ENCODE results near the gene FSTL4. TPM values are rescaled to one million over a fixed set of nuclear protein-coding genes. Genes with fewer than 3 reads are reported as not detected.
"Not testable (repeated sequence)": the region's sequence is repeated elsewhere in the genome, so short reads cannot be mapped to it uniquely, and the experiment has no call there.

The FSTL4 gene
- polyA plus RNA-seq, 3 donors from 2014 or later = not detected

DNA sequence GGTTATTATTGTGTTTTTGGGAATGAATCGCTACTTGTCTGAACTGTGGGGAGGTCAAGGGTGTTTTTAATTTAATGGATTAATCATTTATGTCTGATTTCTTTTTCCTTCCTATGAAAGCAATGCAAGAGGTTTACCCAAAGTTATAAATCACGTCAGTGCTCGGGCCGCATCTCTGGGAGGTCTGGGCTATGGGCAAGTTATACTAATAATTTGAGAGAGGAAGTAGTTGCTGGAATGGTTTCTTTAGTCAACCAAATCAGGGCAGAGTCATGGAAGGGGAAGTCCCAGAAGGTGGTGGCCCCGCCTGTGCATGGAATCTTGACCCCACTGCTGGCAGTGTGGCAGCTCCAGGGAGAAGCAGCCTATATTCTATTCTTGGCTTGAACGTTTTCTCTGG, 380.3 kb downstream of the FSTL4 start:
- H3K27ac Mint-ChIP-seq = no peak overlapping the region
- no peaks in the 10 kb centered on the region for H3K4me1 Mint-ChIP-seq
- no peaks in the 10 kb centered on the region for H3K36me3 Mint-ChIP-seq
- peaks cover 2 to 6% (median 3%) of the 10 kb centered on the region in 3 donors for H3K27me3 Mint-ChIP-seq (ENCODE audit: low read depth in 3 of 3)
- DNase-seq = no peak
- H3K9me3 Mint-ChIP-seq = no peaks in the 10 kb centered on the region
- H3K4me3 Mint-ChIP-seq = no peak overlapping the region

DNA sequence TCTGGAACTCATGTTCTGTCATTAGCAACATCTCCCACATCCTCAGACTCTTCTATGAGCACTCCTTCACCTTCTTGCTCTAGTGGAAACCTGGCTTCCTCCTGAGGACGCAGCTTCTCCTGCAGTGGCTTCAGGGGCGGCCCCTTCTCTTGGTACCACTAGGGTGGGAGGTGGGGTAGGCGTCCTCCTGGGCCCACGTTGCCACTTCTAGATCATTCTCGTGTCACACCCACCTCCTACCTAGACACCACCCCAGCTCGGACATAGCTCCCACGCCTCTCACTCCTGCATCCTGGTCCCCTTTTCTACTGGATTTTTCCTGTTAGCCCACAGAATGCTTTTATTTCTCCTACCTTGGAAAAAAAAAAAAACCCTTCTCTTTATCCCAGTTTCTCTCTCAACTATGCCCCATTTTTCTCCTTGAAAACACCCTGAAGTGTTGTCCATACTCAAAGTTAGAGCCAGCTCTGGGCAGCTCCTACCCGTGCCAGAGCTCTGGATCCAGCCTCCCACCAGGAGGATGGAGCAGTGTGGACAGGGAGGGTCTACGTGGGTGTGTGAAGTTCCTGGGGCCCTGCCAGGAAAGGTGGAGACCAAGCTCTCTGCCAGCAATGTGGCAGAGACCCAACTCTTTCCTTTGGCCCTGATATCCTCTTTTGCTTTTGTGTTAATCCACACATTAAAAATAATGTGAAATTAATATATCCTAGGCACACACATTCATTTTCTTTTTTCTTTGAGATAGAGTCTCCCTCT, 381.3 kb downstream of the FSTL4 start:
- Mint-ChIP-seq H3K9me3 (no peaks in the 10 kb centered on the region), H3K27ac (no peak overlapping the region), H3K4me3 (no peak overlapping the region), H3K36me3 (no peaks in the 10 kb centered on the region), H3K4me1 (no peaks in the 10 kb centered on the region), H3K27me3 (ENCODE audit: low read depth in 3 of 3) (peaks cover 0 to 4% (median 0%) of the 10 kb centered on the region in 3 donors)
- no peak for DNase-seq

DNA sequence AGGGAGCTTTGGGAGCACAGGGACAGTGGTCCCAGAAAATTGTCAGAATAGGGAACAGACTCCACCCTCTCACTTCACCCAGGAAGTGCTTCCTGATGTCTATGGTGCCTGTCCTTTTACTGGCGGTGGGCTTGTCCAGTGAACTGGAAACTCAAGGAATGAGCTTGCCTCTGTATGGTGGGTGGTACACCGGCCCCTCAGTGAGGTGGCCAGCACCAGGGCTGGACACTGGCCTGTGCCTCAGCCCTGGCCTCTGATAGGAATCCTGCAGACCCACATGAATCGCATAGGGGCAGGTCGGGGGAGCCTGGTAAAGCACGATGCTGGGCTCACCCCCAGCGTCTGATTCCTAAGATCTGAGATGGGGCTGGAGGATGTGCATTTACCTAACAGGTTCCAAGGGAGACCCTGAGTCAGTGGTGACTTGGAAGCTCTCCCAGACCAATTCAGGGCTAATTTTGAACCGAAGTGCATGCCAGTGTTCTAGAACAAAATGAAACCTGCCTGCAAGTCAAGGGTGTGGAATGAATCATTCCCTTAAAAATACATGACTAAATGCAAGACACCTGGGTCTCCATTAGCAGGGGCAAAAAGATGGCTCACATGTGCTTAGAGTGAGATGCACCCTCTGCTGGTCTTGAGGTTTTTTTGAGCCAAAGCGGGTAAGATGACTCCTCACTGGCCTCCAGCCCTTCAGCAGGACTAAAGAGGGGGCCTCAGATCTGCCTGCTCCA, 382.2 kb downstream of the FSTL4 start:
- Mint-ChIP-seq H3K27me3 (ENCODE audit: low read depth in 3 of 3) (peaks cover 0 to 4% (median 0%) of the 10 kb centered on the region in 3 donors), H3K9me3 (no peaks in the 10 kb centered on the region), H3K27ac (no peak overlapping the region), H3K36me3 (no peaks in the 10 kb centered on the region), H3K4me1 (no peaks in the 10 kb centered on the region), H3K4me3 (no peak overlapping the region)
- DNase-seq = no peak

DNA sequence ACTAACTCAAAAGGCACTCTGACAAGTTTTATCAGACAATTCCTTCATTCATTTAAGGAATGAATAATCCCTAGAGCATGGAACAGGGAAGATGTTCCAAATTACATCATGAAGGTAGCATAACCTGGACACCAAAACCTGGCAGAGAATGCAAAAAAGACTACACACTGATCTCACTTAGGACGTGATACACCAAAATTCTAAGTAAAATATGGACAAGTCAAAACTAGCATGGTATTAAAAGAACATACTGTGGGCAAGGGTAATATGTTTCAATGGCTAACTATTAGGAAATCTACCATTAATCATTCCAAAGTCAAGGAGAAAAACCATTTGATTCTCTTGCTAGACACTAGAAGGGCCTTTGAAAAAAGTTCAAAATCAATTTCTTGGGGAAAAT, 384.0 kb downstream of the FSTL4 start:
- Mint-ChIP-seq H3K27ac (no peak overlapping the region), H3K4me1 (no peaks in the 10 kb centered on the region), H3K36me3 (no peaks in the 10 kb centered on the region), H3K4me3 (no peak overlapping the region), H3K9me3 (no peaks in the 10 kb centered on the region), H3K27me3 (ENCODE audit: low read depth in 3 of 3) (peaks cover 0 to 4% (median 0%) of the 10 kb centered on the region in 3 donors)
- DNase-seq = no peak

DNA sequence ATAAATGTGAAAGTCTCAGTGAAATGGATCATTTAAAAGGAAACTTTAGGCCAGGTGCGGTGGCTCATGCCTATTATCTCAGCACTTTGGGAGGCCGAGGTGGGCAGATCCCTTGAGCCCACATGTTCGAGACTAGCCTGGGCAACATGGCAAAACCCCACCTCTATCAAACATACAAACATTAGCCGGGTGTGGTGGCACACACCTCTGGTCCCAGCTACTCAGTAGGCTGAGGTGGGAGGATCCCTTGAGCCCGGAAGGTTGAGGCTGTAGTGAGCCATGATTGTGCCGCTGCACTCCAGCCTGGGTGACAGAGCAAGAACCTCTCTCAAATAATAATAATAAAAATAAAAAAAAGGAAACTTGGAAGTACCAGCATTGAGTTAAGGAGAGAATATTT, 384.4 kb downstream of the FSTL4 start:
- no peaks in the 10 kb centered on the region for H3K4me1 Mint-ChIP-seq
- H3K36me3 Mint-ChIP-seq = no peaks in the 10 kb centered on the region
- H3K9me3 Mint-ChIP-seq = no peaks in the 10 kb centered on the region
- no peak for DNase-seq
- H3K27ac Mint-ChIP-seq = no peak overlapping the region
- H3K27me3 Mint-ChIP-seq (ENCODE audit: low read depth in 3 of 3) = peaks cover 0 to 4% (median 0%) of the 10 kb centered on the region in 3 donors
- no peak overlapping the region for H3K4me3 Mint-ChIP-seq

DNA sequence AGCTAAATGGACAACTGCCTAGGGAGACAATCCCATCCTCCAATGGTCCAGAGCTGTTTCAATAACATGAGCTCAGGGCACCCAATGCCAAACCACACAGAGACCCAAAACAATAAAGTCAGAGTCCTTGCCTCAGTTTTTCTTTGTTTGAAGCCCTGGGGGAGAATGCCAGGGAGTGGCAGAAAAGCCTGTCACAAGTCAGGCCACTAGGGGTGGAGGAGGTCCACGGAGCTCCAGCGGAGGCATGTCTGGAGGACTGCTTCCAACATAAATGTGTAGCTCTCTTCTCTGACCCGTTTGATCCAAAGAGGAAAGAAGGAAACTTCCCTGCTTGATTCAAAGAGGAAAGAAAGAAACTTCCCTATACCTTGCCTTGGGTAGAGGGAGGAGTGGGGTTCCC, 385.3 kb downstream of the FSTL4 start:
- Mint-ChIP-seq H3K4me3 (no peak overlapping the region), H3K9me3 (no peaks in the 10 kb centered on the region), H3K4me1 (no peaks in the 10 kb centered on the region), H3K27me3 (ENCODE audit: low read depth in 3 of 3) (peaks cover 0 to 3% (median 0%) of the 10 kb centered on the region in 3 donors), H3K36me3 (no peaks in the 10 kb centered on the region), H3K27ac (no peak overlapping the region)
- no peak for DNase-seq

DNA sequence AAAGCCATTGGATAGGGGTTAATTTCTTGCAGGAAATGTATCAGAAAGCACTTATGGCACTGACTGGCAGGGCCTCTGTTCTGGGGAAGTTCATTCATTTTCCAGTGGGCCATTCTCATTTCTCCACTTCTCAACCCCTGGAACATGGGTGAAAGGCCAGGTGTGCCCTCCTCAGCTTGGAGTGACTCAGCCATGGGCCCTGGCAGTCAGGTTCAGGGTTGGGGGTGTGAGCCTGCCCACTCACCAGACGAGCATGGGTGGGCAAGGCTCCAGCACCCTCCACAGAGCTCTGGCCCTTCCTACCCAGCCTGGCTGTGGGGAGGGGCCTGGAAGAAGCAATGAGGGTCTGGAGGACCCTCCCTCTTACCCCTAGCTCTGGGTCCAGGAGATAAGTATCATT, 386.2 kb downstream of the FSTL4 start:
- no peaks in the 10 kb centered on the region for H3K4me1 Mint-ChIP-seq
- H3K36me3 Mint-ChIP-seq = no peaks in the 10 kb centered on the region
- no peaks in the 10 kb centered on the region for H3K9me3 Mint-ChIP-seq
- H3K27ac Mint-ChIP-seq = no peak overlapping the region
- no peaks in the 10 kb centered on the region for H3K27me3 Mint-ChIP-seq (ENCODE audit: low read depth in 3 of 3)
- DNase-seq = no peak
- no peak overlapping the region for H3K4me3 Mint-ChIP-seq

DNA sequence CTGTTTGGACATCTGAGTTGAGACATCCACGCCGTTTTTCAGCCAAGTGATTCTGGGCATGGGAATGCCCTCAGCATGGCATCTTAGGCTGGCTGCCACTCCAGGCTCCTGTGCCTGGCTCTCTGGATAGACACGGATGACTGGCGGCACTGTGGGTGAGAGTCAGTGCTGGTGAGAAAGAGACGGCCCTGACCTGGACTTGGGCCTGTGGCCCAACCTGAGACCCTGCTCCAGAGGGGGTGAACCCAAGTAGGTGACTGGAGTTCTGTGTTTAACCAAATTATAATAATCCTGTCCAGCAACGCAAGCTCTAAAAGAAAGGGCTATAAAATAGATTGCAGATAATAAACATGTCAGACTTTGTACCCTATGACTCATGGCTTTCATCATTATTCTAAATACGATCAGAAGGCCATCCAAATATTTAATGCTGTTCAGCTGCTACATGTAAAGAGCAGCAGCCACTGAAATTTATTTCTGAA, 386.6 kb downstream of the FSTL4 start:
- no peaks in the 10 kb centered on the region for H3K27me3 Mint-ChIP-seq (ENCODE audit: low read depth in 3 of 3)
- DNase-seq = no peak
- H3K36me3 Mint-ChIP-seq = no peaks in the 10 kb centered on the region
- no peak overlapping the region for H3K27ac Mint-ChIP-seq
- no peaks in the 10 kb centered on the region for H3K4me1 Mint-ChIP-seq
- H3K4me3 Mint-ChIP-seq = no peak overlapping the region
- no peaks in the 10 kb centered on the region for H3K9me3 Mint-ChIP-seq

DNA sequence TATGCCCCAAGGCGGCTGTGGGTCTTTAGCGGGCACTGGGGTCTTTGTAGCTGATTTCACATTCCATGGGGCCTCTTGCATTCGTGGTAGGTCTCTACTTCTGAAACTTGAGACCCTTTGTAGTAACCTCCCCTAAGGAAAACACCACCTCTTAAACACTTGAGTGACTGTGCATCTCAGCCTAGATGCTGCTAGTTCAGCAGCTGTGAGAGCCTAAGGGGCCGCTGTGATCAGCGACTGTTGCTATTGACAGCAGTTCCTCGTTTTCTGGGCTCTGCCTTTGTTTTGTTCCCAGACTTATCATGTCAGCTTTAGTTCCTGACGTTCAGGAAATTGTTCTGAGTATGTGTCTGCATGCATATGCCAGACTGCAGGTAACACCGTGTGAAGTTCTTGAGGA, 389.4 kb downstream of the FSTL4 start:
- Mint-ChIP-seq H3K27ac (no peak overlapping the region), H3K4me3 (no peak overlapping the region), H3K9me3 (no peaks in the 10 kb centered on the region), H3K4me1 (no peaks in the 10 kb centered on the region), H3K36me3 (no peaks in the 10 kb centered on the region), H3K27me3 (ENCODE audit: low read depth in 3 of 3) (no peaks in the 10 kb centered on the region)
- no peak for DNase-seq

DNA sequence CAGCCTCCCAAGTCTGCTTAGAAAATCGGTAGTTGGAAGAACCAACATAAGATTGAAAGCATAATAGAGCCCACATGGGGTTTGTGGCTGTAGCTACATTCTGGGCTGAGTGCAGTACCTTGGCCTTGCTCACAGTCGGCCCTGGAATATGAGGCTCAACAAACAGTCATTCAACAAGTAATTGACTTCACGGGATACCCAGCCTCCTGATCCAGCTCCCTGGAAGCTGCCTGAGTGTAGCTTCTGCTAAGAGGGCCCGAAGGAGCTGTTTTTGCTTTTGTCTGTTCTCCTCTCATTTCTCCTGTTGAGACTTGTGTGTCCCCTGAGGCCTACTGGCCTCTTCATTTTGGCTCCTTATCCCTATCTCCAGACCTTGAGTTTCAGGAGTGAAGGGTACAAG, 389.8 kb downstream of the FSTL4 start:
- Mint-ChIP-seq H3K9me3 (peaks cover 0 to under 1% (median 0%) of the 10 kb centered on the region in 6 donors), H3K27me3 (ENCODE audit: low read depth in 3 of 3) (no peaks in the 10 kb centered on the region), H3K4me3 (no peak overlapping the region), H3K36me3 (no peaks in the 10 kb centered on the region), H3K27ac (no peak overlapping the region), H3K4me1 (no peaks in the 10 kb centered on the region)
- DNase-seq = no peak

DNA sequence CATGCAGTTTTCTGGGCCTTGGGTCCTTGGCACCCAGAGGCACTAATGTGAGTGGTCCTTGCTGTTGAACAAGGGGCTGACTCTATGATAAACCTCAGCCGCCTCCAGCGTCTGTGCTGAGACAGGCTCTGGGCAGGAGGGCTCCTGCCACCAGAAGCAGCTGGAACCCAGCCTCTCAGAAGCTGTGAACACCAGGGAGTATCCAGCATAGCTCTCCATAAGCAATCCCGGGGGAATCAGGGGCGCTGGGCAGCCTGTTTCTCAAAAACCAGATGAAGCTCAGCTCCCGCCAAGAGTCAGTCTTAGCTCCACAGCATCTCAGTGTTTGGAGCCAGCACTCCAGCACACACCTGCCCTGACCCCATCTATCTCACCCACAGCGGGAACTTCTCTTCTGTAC, 390.3 kb downstream of the FSTL4 start:
- H3K27me3 Mint-ChIP-seq (ENCODE audit: low read depth in 3 of 3) = no peaks in the 10 kb centered on the region
- H3K4me3 Mint-ChIP-seq = no peak overlapping the region

DNA sequence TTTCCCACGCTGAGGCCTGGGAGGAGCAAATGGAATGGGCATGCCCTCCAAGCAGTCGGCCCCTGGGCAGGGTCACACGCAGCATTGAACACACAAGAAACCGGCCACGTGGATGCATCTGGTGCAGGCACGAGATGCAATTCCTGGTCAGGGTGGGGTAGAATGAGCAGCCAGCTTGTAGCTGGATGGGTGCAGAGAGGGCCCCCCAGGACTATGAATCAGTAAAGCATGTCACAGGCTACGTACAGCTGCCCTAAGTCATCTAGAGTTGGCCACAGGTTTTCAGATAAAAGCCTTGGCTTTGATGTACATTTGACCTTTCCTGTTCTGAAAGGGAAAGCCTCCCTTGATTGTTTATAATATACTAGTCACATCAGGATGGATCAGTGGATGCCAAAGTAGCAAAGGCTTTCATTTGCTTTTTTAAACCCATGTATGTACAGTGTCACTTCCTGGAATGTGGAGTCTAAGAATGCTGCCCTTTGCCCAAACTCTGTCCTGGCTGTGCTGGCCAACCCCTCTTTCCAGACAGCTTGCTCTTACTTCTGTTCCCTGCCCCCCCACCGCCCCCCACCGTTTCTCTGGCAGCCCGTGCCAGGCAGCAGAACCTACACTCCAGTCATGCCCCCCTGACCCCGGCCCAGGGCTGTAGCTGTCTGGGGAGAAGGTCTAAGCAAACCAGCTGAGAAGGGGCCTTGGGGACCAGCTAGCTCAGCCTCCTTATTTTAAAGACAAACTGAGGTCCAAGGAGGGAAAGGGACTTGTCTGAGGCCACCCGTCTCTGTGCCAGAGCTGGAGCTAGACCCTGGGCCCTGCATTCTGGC, 391.3 kb downstream of the FSTL4 start:
- Mint-ChIP-seq H3K36me3 (no peaks in the 10 kb centered on the region), H3K27me3 (ENCODE audit: low read depth in 3 of 3) (no peaks in the 10 kb centered on the region), H3K27ac (no peak overlapping the region), H3K9me3 (peaks cover 0 to 2% (median 0%) of the 10 kb centered on the region in 6 donors), H3K4me3 (no peak overlapping the region), H3K4me1 (no peaks in the 10 kb centered on the region)
- DNase-seq = no peak

More for the DNA sequence above, 390.3 kb downstream of the FSTL4 start:
- H3K4me1 Mint-ChIP-seq = no peaks in the 10 kb centered on the region
- DNase-seq = no peak
- H3K36me3 Mint-ChIP-seq = no peaks in the 10 kb centered on the region
- peaks cover 0 to 2% (median 0%) of the 10 kb centered on the region in 6 donors for H3K9me3 Mint-ChIP-seq
- no peak overlapping the region for H3K27ac Mint-ChIP-seq

DNA sequence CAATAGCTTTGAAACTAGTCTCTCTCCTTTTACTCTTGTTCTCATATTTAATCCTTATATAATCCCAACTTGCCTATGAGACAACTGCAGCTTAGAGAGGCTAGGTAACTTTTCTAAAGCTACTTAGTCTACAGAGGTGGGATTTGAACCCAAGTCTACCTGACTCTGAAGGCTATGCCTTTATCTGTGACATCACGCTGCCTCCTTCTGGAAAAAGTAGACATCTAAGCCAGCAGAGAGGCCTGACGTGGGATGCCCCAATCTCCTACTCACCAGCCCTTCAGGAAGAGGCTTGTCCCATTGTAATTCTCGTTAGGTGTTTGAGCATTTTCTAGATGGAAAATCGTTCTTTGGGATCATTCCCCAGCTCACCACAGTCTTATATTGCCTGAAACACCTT, 393.0 kb downstream of the FSTL4 start:
- H3K36me3 Mint-ChIP-seq = no peaks in the 10 kb centered on the region
- no peaks in the 10 kb centered on the region for H3K27me3 Mint-ChIP-seq (ENCODE audit: low read depth in 3 of 3)
- no peak overlapping the region for H3K27ac Mint-ChIP-seq
- no peak for DNase-seq
- no peak overlapping the region for H3K4me3 Mint-ChIP-seq
- peaks cover 0 to 2% (median 0%) of the 10 kb centered on the region in 6 donors for H3K9me3 Mint-ChIP-seq
- H3K4me1 Mint-ChIP-seq = no peaks in the 10 kb centered on the region

DNA sequence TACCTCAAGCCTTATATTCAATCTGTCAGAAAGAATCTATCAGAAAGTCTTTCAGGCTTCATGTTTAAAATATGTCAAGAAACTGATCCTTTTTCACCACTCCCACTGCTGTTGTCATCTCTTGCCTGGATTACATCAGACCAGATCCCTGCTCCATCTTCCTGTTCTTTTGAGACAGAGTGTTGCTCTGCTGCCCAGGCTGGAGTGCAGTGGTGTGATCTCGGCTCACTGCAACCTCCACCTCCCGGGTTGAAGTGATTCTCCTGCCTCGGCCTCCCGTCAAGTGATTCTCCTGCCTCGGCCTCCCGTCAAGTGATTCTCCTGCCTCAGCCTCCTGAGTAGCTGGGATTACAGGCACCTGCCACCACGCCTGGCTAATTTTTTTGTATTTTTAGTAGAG, 396.2 kb downstream of the FSTL4 start:
- H3K36me3 Mint-ChIP-seq; H3K9me3 Mint-ChIP-seq; H3K27ac Mint-ChIP-seq; H3K4me3 Mint-ChIP-seq; H3K4me1 Mint-ChIP-seq; H3K27me3 Mint-ChIP-seq (ENCODE audit: low read depth in 3 of 3); DNase-seq: not testable (repeated sequence)
